Endothelial cell of umbilical vein (primary cell): Measurements from ENCODE around the gene PTTG1.

Experiments used
- EZH2 ChIP-seq: IDR thresholded peaks from 2 replicates; pipeline ENCODE4 v1.6.1; 2012; ENCODE audit warnings: borderline replicate concordance, low read depth, mild to moderate bottlenecking, moderate library complexity, low read length, inconsistent platforms; ENCODE audit not compliant: severe bottlenecking
- FOS ChIP-seq: IDR thresholded peaks from 2 replicates; pipeline ENCODE4 v1.6.1; 2011; ENCODE audit warnings: mild to moderate bottlenecking, low read length, moderate library complexity, borderline replicate concordance; ENCODE audit not compliant: insufficient read depth
- GATA2 ChIP-seq: IDR thresholded peaks from 2 replicates; pipeline ENCODE4 v1.7.0; 2011; ENCODE audit warnings: low read depth, mild to moderate bottlenecking, moderate library complexity, mixed read lengths, low read length; ENCODE audit not compliant: insufficient read length, insufficient read depth
- JUN ChIP-seq: IDR thresholded peaks from 2 replicates; pipeline ENCODE4 v1.6.1; 2011; ENCODE audit warnings: borderline replicate concordance, low read depth; ENCODE audit not compliant: insufficient read length, insufficient read depth
- MAX ChIP-seq: IDR thresholded peaks from 2 replicates; pipeline ENCODE4 v1.6.1; 2011; ENCODE audit not compliant: insufficient read depth, insufficient read length
- POLR2A ChIP-seq: IDR thresholded peaks from 2 replicates; pipeline ENCODE4 v1.6.1; 2012; ENCODE audit warnings: low read depth, mild to moderate bottlenecking, control low read depth, low read length
- POLR2AphosphoS5 ChIP-seq: IDR thresholded peaks from 2 replicates; pipeline ENCODE4 v1.6.1; 2012; ENCODE audit warnings: low read depth, mild to moderate bottlenecking, control low read depth, low read length, moderate library complexity; ENCODE audit not compliant: insufficient read depth
- TF ChIP-seq, protein P1 (sequence below), 2 donors: IDR thresholded peaks; 1 replicate in 1 of 2; 2 replicates in 1 of 2; pipeline ENCODE4 v1.5.1; 2011; ENCODE audit warnings: low read length in 2 of 2, mild to moderate bottlenecking in 2 of 2, moderate library complexity in 2 of 2, control low read depth in 1 of 2, inconsistent platforms in 1 of 2, low read depth in 1 of 2; ENCODE audit not compliant: insufficient read depth in 1 of 2; ENCODE audit errors: extremely low read depth in 1 of 2

DNA sequence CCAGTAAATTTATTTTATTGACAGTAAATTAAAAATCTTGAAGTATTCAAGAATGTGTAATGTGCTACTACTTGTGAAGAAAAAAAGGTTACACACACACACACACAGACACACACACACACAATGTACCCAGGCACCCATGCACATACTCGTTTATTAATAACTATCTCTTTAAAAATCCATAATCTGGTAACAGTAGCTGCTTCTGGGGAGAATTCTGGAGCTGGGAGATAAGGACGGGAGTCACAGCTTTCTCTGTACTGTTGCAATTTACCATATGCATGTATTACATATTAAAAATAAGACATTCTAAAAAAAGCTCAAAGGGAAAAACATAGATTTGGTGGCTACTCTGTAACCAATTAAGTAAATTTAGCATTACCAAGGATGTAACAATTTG, 43.3 kb upstream of the PTTG1 start:
- TF ChIP-seq, protein P1, sequence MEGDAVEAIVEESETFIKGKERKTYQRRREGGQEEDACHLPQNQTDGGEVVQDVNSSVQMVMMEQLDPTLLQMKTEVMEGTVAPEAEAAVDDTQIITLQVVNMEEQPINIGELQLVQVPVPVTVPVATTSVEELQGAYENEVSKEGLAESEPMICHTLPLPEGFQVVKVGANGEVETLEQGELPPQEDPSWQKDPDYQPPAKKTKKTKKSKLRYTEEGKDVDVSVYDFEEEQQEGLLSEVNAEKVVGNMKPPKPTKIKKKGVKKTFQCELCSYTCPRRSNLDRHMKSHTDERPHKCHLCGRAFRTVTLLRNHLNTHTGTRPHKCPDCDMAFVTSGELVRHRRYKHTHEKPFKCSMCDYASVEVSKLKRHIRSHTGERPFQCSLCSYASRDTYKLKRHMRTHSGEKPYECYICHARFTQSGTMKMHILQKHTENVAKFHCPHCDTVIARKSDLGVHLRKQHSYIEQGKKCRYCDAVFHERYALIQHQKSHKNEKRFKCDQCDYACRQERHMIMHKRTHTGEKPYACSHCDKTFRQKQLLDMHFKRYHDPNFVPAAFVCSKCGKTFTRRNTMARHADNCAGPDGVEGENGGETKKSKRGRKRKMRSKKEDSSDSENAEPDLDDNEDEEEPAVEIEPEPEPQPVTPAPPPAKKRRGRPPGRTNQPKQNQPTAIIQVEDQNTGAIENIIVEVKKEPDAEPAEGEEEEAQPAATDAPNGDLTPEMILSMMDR (IDR thresholded peaks at IDR 0.05; ENCODE audit: extremely low read depth in 1 of 2, insufficient read depth in 1 of 2, low read depth in 1 of 2, low read length in 2 of 2), result no peak
- TF ChIP-seq EZH2, result no peak
- no peak for TF ChIP-seq POLR2AphosphoS5
- no peak for TF ChIP-seq POLR2A
- TF ChIP-seq MAX, result no peak
- TF ChIP-seq GATA2, result no peak
- TF ChIP-seq FOS, result no peak
- TF ChIP-seq JUN, result no peak
